Rectal smooth muscle tissue (tissue), 1 donor: ENCODE results near the gene KCNC1.

Source experiments
- H3K27ac ChIP-seq: one replicate; pipeline ENCODE4 v1.7.0; 2013; ENCODE audit warnings: low read depth, low read length, inconsistent platforms
- H3K27me3 ChIP-seq: one replicate; pipeline ENCODE4 v1.7.0; 2013; ENCODE audit warnings: low read length; ENCODE audit not compliant: control insufficient read depth, insufficient read depth
- H3K36me3 ChIP-seq: one replicate; pipeline ENCODE4 v1.7.0; 2013; ENCODE audit warnings: low read length; ENCODE audit not compliant: control insufficient read depth, insufficient read depth
- H3K4me1 ChIP-seq: one replicate; pipeline ENCODE4 v1.7.0; 2013; ENCODE audit warnings: low read length; ENCODE audit not compliant: control insufficient read depth, insufficient read depth
- H3K4me3 ChIP-seq: one replicate; pipeline ENCODE4 v1.7.0; 2013; ENCODE audit warnings: low read length
- H3K9ac ChIP-seq: one replicate; pipeline ENCODE4 v1.7.0; 2013; ENCODE audit warnings: low read length

The KCNC1 gene

DNA sequence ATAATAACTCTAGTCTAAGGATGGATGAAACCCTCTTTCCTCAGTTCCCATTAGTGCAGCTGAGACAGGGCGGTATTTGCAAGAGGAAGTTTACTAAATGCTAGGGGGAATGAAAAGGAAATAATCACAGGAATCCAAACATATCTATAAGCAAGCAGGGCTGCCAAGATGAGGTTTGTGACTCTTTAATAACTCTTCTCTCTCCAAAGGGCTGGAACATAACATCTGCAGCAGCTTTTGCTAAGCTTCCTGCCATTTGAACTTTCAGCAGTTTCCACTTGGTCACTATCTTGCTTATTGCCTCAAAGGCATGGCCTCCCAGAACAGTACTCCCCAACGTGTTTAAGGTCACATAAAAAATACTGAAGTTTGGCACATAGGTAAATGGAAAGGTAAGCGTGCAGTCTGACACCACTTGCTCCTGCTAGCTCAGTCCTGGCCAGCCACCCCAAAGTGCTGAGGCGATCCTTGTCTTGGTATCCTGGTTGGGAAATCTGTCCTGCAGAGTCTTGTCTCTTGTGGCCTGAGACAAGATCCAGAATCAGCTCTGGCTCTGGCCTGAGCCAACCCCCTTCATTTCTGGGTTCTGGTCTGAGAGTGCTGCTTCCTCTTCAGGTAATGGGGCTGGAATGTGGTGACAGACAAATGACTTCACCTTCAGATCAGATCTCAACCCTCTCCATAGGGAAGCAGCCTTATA lies 81.8 kb downstream of the KCNC1 start:
- Histone ChIP-seq H3K27ac (no peak overlapping the region), H3K9ac (no peak overlapping the region), H3K27me3 (no peaks in the 10 kb centered on the region), H3K36me3 (no peaks in the 10 kb centered on the region), H3K4me3 (no peak overlapping the region), H3K4me1 (peaks cover 29% of the 10 kb centered on the region)

DNA sequence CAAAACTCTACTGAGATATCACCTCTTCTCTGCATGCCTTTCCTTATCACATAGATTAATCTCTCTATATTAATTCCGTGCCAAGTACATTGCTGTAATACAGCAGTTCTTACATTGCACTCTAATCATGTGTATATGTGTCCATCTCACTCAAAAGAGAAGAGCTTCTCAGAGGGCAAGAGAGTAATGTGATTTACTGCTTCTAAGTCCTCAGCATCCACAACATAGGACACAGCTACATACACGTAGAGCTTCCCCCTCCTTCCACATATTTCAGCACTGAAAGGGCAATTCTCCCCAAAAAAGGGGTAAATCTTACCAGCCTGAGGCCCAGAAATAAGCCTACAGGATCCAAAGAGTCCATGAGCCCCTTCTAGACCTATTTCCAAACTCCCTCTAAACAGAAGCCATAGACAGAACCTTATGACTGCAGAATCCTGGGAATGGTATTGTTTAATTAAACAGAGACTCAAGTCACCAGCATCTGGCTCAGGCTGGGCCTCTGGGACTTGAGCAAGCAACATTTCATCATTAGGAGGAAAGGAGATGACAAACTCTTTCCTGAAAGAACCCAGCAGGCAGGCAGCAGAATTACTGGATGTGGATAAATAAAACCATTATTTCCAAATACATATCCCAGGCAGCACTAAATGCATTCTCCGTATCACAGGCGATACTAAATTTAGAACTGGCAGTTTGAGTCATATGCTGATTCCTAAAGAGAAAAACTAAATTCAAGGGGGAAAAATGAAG lies 87.2 kb downstream of the KCNC1 start:
- Histone ChIP-seq H3K27me3 (no peaks in the 10 kb centered on the region), H3K4me3 (no peak overlapping the region), H3K4me1 (peaks cover 12% of the 10 kb centered on the region), H3K27ac (peak overlapping the region; percentile 27), H3K36me3 (no peaks in the 10 kb centered on the region), H3K9ac (no peak overlapping the region)

DNA sequence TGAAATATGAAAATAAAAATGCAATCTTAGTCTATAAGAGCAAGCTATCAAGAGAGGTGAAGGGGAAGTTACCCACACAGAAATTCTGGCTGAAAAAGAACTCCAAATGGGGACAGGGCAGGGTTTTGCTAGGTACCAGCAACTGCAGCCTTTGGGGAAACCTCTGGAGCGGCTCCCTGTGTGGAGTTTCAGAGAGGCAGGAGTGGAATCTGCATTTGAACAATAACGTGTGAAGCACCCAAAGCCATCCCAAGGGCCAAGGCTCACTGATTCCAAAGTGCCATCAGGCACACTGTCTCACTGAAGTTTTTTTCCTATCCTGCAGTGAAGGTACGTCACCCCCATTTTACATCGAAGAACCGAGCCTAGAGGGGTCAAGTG lies 87.8 kb downstream of the KCNC1 start:
- H3K4me3 ChIP-seq = no peak overlapping the region
- H3K27ac ChIP-seq = no peak overlapping the region

DNA sequence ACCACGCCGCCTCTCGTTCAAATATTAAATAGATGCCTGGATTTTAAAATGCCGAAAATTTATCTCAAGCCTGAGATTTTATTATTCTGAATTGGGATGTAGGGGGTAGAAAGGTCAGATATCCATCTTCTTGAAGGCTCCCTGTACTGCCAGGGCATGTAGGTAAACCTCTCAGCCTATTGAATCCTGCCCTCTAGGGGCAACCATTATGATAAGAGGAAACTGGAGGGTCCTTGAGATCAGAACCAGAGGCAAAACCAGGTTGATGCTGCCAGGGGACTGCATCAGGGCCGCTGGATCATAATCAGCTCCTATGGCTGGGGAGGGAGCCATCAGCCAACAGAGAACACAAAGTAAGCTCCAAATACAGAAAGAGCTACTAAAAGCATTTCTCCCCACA lies 92.4 kb downstream of the KCNC1 start:
- no peaks in the 10 kb centered on the region for H3K36me3 ChIP-seq
- no peaks in the 10 kb centered on the region for H3K27me3 ChIP-seq
- no peak overlapping the region for H3K9ac ChIP-seq
- peaks cover 8% of the 10 kb centered on the region for H3K4me1 ChIP-seq
- no peak overlapping the region for H3K4me3 ChIP-seq
- no peak overlapping the region for H3K27ac ChIP-seq

More for the DNA sequence above, 87.8 kb downstream of the KCNC1 start:
- Histone ChIP-seq H3K4me1 (peaks cover 12% of the 10 kb centered on the region), H3K9ac (no peak overlapping the region), H3K36me3 (no peaks in the 10 kb centered on the region), H3K27me3 (no peaks in the 10 kb centered on the region)

DNA sequence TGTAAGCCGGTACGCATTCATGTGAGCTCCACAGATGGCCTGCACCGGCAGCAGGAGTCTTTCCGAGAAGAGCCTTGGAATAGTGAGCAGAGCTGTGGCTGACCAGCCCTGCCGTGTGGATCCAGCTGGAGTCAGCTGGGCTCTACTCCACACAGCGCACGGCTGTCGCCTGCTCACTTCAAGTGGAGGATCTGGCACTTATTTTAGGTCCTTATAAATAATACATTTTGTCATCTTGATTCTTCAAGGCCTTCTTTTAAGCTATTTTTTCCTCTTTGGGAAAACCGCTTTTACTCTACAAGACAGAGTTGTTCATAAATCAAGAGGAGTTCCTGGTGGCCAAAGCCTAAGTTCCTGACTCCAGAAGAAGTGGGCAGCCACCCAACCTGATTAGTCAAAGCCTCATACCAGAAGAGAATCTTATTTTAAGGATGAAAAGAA lies 93.8 kb downstream of the KCNC1 start:
- Histone ChIP-seq H3K27me3 (no peaks in the 10 kb centered on the region), H3K4me1 (no peaks in the 10 kb centered on the region), H3K4me3 (no peak overlapping the region), H3K9ac (no peak overlapping the region), H3K27ac (no peak overlapping the region), H3K36me3 (no peaks in the 10 kb centered on the region)

DNA sequence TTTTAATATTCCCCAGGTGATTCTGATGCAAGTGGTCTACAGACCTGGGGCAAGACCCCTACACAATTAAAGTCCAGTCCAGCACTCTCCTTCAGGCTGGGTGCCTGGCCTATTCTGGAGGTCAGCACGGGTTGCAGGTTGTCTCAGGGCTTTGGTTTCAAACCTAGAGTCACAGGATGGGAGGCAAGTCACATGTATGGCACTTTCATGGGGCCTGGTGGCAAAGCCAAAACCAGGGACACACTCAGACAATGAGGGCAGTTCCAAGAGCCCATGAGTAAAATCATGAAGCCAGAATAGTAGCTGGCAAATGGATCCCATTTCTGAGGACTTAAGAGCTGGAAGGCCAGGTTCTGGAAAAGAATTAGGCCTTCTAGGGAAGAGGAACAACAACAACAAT lies 96.6 kb downstream of the KCNC1 start:
- no peak overlapping the region for H3K27ac ChIP-seq
- H3K27me3 ChIP-seq = no peaks in the 10 kb centered on the region
- no peaks in the 10 kb centered on the region for H3K36me3 ChIP-seq
- no peak overlapping the region for H3K9ac ChIP-seq
- H3K4me3 ChIP-seq = no peak overlapping the region
- no peaks in the 10 kb centered on the region for H3K4me1 ChIP-seq

DNA sequence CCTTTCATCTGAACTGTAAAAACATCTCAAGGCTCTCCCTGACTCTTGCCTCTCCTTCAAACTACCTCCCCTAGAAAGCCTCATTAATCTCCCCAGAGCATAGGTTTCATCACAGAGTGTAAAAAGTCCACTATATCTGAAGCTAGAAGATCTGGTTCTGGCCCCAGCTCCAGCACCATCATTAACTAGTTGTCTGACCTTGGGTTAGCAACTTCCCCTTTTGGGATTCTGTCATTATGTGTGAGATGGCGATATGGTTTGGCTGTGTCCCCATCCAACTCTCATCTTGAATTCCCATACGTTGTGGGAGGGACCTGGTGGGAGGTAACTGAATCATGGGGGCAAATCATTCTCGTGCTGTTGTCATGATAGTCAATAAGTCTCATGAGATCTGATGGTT lies 97.3 kb downstream of the KCNC1 start:
- no peaks in the 10 kb centered on the region for H3K27me3 ChIP-seq
- H3K4me1 ChIP-seq = no peaks in the 10 kb centered on the region
- no peaks in the 10 kb centered on the region for H3K36me3 ChIP-seq
- no peak overlapping the region for H3K4me3 ChIP-seq
- H3K9ac ChIP-seq = no peak overlapping the region
- H3K27ac ChIP-seq = no peak overlapping the region
